ENCODE measurements around the gene HOPX.
A peak's percentile ranks its signal among the peaks of the same experiment; 100 is the strongest.

Gene HOPX

GRCh38 chr4:56666279-56666678 is 14.8 kb downstream of the HOPX start:
- H3K4me1 Mint-ChIP-seq: no peaks in the 10 kb centered on the region
- H3K27ac Mint-ChIP-seq: no peak overlapping the region
- no peak for TF ChIP-seq CTCF (IDR thresholded peaks at IDR 0.05)
- no peaks in the 10 kb centered on the region for H3K36me3 Mint-ChIP-seq (ENCODE audit: low read depth)
- no peaks in the 10 kb centered on the region for H3K9me3 Mint-ChIP-seq
- peaks cover 8% of the 10 kb centered on the region for H3K27me3 Mint-ChIP-seq (ENCODE audit: low read depth, poor library complexity)
- H3K4me3 Mint-ChIP-seq: no peak overlapping the region
- DNase-seq: no peak

GRCh38 chr4:56665781-56666180 is 15.3 kb downstream of the HOPX start:
- no peak for TF ChIP-seq CTCF (IDR thresholded peaks at IDR 0.05)
- Mint-ChIP-seq H3K27me3 (ENCODE audit: low read depth, poor library complexity) (peaks cover 8% of the 10 kb centered on the region), H3K4me3 (no peak overlapping the region), H3K27ac (no peak overlapping the region), H3K4me1 (no peaks in the 10 kb centered on the region), H3K9me3 (no peaks in the 10 kb centered on the region), H3K36me3 (ENCODE audit: low read depth) (no peaks in the 10 kb centered on the region)
- DNase-seq: no peak

GRCh38 chr4:56662782-56663468 is 18.2 kb downstream of the HOPX start:
- H3K27me3 Mint-ChIP-seq (ENCODE audit: low read depth, poor library complexity): peaks cover 26% of the 10 kb centered on the region
- no peak for TF ChIP-seq CTCF (IDR thresholded peaks at IDR 0.05)
- no peak overlapping the region for H3K27ac Mint-ChIP-seq

GRCh38 chr4:56659946-56660345 is 21.1 kb downstream of the HOPX start:
- Mint-ChIP-seq H3K4me1 (peaks cover 22% of the 10 kb centered on the region), H3K27me3 (ENCODE audit: low read depth, poor library complexity) (peaks cover 51% of the 10 kb centered on the region), H3K36me3 (ENCODE audit: low read depth) (no peaks in the 10 kb centered on the region), H3K9me3 (no peaks in the 10 kb centered on the region), H3K27ac (no peak overlapping the region), H3K4me3 (no peak overlapping the region)
- no peak for DNase-seq
- no peak for TF ChIP-seq CTCF (IDR thresholded peaks at IDR 0.05)

More at GRCh38 chr4:56662782-56663468, 18.2 kb downstream of the HOPX start:
- no peak for DNase-seq
- H3K4me1 Mint-ChIP-seq: peaks cover 4% of the 10 kb centered on the region
- no peaks in the 10 kb centered on the region for H3K36me3 Mint-ChIP-seq (ENCODE audit: low read depth)
- H3K9me3 Mint-ChIP-seq: no peaks in the 10 kb centered on the region
- no peak overlapping the region for H3K4me3 Mint-ChIP-seq

GRCh38 chr4:56658528-56658927 is 22.6 kb downstream of the HOPX start:
- no peak for DNase-seq
- no peak overlapping the region for H3K27ac Mint-ChIP-seq
- peaks cover 32% of the 10 kb centered on the region for H3K4me1 Mint-ChIP-seq
- no peak for TF ChIP-seq CTCF (IDR thresholded peaks at IDR 0.05)
- H3K4me3 Mint-ChIP-seq: no peak overlapping the region
- H3K9me3 Mint-ChIP-seq: no peaks in the 10 kb centered on the region
- no peaks in the 10 kb centered on the region for H3K36me3 Mint-ChIP-seq (ENCODE audit: low read depth)
- H3K27me3 Mint-ChIP-seq (ENCODE audit: low read depth, poor library complexity): peaks cover 65% of the 10 kb centered on the region

GRCh38 chr4:56657818-56658217 is 23.3 kb downstream of the HOPX start:
- Mint-ChIP-seq H3K27ac (no peak overlapping the region), H3K4me3 (peak overlapping the region; percentile 78), H3K4me1 (peaks cover 36% of the 10 kb centered on the region), H3K36me3 (ENCODE audit: low read depth) (no peaks in the 10 kb centered on the region), H3K27me3 (ENCODE audit: low read depth, poor library complexity) (peaks cover 66% of the 10 kb centered on the region), H3K9me3 (no peaks in the 10 kb centered on the region)
- DNase-seq: no peak
- TF ChIP-seq CTCF (IDR thresholded peaks at IDR 0.05): no peak

All from nephron progenitor cell (in vitro differentiated cells).